ENCODE results near the gene JDP2.

JDP2 gene

GRCh38 chr14:75486318-75486717, 58.5 kb downstream of the JDP2 start:
- DNase-seq (ENCODE audit: low spot score): no peak
- TF ChIP-seq, protein P1, sequence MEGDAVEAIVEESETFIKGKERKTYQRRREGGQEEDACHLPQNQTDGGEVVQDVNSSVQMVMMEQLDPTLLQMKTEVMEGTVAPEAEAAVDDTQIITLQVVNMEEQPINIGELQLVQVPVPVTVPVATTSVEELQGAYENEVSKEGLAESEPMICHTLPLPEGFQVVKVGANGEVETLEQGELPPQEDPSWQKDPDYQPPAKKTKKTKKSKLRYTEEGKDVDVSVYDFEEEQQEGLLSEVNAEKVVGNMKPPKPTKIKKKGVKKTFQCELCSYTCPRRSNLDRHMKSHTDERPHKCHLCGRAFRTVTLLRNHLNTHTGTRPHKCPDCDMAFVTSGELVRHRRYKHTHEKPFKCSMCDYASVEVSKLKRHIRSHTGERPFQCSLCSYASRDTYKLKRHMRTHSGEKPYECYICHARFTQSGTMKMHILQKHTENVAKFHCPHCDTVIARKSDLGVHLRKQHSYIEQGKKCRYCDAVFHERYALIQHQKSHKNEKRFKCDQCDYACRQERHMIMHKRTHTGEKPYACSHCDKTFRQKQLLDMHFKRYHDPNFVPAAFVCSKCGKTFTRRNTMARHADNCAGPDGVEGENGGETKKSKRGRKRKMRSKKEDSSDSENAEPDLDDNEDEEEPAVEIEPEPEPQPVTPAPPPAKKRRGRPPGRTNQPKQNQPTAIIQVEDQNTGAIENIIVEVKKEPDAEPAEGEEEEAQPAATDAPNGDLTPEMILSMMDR (IDR thresholded peaks at IDR 0.05; ENCODE audit: extremely low read depth, missing control alignments): no peak

GRCh38 chr14:75487155-75487671, 59.4 kb downstream of the JDP2 start:
- TF ChIP-seq, protein P1 (IDR thresholded peaks at IDR 0.05; ENCODE audit: extremely low read depth, missing control alignments): no peak
- no peak for DNase-seq (ENCODE audit: low spot score)

DNA sequence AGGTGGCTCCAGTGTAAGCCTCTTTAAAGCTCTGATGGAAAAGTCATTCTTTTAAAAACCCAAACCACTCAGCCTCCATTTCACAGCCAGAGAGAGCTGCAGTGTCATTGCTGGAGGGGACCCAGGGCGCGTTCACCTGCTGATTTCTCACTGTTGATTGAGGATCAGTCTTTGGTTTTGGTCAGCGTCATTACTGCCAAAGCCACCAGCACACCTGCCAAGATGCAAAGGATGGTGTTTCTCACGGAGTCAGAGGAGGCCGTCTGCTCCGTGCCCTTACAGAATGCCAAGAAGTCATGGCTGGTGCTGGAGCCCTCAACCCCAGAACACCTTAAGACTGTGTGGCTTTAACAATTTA, 61.6 kb downstream of the JDP2 start:
- TF ChIP-seq, protein P1 (IDR thresholded peaks at IDR 0.05; ENCODE audit: extremely low read depth, missing control alignments): no peak
- no peak for DNase-seq (ENCODE audit: low spot score)

DNA sequence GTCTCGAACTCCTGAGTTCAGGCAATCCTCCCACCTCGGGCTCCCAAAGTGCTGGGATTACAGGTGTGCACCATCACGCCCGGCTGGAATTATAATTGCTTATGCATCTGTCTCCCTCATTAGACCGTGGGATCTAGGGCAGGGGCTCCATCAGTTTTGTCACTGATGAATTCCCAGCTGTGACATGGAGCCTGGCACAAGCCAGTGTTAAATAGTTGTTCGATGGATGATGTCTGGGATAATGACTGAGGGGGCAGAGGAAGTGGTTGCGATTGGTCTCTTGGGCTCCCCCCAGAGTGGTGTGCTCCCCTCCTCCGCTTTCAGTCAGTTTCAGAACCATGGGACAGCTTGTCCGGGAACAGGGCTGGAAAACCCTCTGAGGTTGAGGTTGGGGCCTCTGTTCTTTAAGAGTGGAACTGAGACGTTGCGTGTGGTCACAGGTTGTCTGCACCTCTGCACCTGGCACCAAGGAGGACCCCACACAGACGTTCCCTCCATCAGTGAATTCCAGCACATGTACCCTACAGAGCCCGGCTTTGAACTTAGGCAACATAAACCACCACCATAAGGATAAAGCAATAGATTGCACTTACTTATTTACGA, 63.7 kb downstream of the JDP2 start:
- TF ChIP-seq, protein P1 (IDR thresholded peaks at IDR 0.05; ENCODE audit: extremely low read depth, missing control alignments): no peak
- DNase-seq (ENCODE audit: low spot score): no peak

DNA sequence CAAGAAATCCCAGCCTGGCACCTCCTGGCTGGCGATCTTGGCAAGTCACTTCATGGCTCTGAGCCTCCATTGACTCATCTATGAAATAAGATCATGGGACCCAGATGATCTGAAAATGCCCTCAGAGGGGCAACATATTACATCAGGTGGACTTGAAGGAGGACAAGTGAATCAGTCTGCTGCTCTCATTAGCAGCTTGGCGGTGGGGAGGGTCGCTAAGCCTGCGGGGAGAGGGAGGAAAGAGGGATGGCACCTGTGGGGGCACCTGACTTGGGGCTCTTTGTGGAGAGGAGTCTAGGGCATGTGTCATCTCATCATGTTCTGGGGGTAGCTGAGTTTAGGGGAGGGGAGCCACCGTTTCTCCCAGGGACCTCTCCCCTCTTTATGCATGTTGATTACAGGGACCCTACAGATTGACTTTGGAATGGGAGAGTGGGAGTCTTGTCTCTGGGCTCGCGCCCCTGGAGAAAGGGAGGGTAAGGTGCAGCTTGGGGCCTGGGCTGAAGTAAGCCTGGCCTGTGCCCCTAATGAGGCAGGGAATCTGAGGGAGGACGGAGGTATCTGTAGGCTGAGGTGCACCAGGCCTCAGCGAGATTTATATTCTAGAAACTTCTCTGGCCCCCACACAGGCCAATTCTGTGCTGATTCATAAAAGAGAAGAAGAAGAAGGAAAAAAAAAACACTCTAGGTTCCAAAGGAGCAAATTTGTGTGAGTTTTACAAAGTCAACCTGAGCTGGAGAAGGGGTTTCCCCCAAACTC, 65.2 kb downstream of the JDP2 start:
- no peak for DNase-seq (ENCODE audit: low spot score)

DNA sequence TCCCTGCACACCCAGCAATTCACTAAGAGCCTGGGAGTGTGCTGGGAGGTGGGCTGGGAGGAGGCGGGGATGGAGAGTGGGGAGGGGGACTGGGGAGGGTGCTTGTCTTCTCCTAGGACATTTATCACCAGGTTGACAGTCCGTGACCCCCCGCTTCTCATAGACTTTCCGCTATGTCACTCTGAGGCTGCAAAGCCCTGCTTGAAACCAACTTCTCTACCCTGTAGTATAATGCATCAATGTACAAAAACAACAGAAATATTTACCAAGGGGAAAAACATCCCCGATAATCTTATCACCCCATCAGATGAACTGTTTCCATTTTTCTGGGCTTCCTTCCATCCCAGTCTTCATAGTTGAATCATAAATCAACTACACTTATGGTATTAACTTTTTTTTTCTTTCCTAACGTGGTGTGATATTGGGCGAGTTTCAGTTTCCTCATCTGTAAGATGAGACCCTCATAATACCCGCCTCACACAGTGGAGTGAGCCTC, 65.8 kb downstream of the JDP2 start:
- TF ChIP-seq, protein P1 (IDR thresholded peaks at IDR 0.05; ENCODE audit: extremely low read depth, missing control alignments): no peak
- DNase-seq (ENCODE audit: low spot score): no peak

More for the DNA sequence above, 65.2 kb downstream of the JDP2 start:
- TF ChIP-seq, protein P1 (IDR thresholded peaks at IDR 0.05; ENCODE audit: extremely low read depth, missing control alignments): no peak

DNA sequence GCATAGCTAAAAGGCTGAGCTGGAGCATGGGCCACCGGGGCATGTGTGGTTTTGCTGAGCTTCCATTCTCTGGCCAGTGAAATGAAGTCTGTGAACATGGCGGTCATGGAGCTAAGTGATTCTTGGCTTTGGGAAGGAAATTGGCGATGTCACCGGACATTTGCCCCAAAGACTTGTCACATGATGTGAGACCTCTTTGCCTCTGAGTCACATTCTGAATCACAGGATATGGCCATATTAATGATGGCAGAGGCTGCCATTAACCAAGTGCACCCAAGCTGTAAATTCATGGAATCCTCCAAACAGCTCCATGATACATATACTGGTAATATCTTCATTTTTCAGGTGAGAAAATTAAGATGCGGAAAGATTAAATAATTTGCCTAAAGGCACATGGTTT, 67.1 kb downstream of the JDP2 start:
- no peak for DNase-seq (ENCODE audit: low spot score)
- TF ChIP-seq, protein P1 (IDR thresholded peaks at IDR 0.05; ENCODE audit: extremely low read depth, missing control alignments): no peak

Data from GM20000 (cell line).